Measurements from ENCODE around the gene SHANK3. TPM values are rescaled to one million over a fixed set of nuclear protein-coding genes. Genes with fewer than 3 reads are reported as not detected.

The SHANK3 gene
- total RNA-seq (10 to 100 TPM; 19.9 to 36.9 (median 24.7) TPM), polyA plus RNA-seq (10 to 100 TPM; 14.3 to 59.8 TPM)
- long read RNA-seq, donor 1, partial matches to known transcripts, result 4 of 81 reads
- long read RNA-seq, donor 1, other reads (novel, unspliced or antisense), result 77 of 81 reads
- long read RNA-seq, donor 2, partial matches to known transcripts, result 57 of 62 reads
- long read RNA-seq, donor 2, other reads (novel, unspliced or antisense), result 5 of 62 reads
- long read RNA-seq, donor 3, partial matches to known transcripts, result 0 of 29 reads
- long read RNA-seq, donor 3, other reads (novel, unspliced or antisense), result 29 of 29 reads

- H3K27ac ChIP-seq, result peak within 1 kb of the TSS; percentile 84 to 96 (median 92)
- H3K4me3 ChIP-seq, result peak within 1 kb of the TSS; percentile 53 to 81 (median 63)
- no peak for TF ChIP-seq CTCF (IDR thresholded peaks at IDR 0.05)
- H3K9me3 ChIP-seq, result no peaks in the 10 kb centered on the region
- peak; percentile 81 to 92 for DNase-seq
- 27 to 35% methylated on average over 23 of the region's 23 CpGs for WGBS, 2 donors
- peaks cover 0 to 52% (median 26%) of the 10 kb centered on the region in 9 donors for H3K4me1 ChIP-seq
- peaks cover 6 to 68% (median 39%) of the 10 kb centered on the region in 7 donors for H3K27me3 ChIP-seq
- peaks cover 0 to 23% (median 0%) of the 10 kb centered on the region in 9 donors for H3K36me3 ChIP-seq
- intact Hi-C loops (cut with DNase I), result loop anchor here in 4 of 10 donors (1.0 to 5.0 kb wide), 6 partner anchors 16 to 45 kb away; partner anchors contain the start of gene ARSA (in 4 of the 4)
- peak; percentile 70 to 91 (median 88) for ATAC-seq
These were observed at the start of gene SHANK3 for GRCh38 chr22:50672471-50673230. SHANK3 (plus strand) TSS chr22:50672823.

- no peak for ATAC-seq
- Histone ChIP-seq H3K4me1 (peaks cover 9 to 60% (median 52%) of the 10 kb centered on the region in 9 donors), H3K9me3 (no peaks in the 10 kb centered on the region), H3K27ac (no peak overlapping the region), H3K36me3 (peaks cover 0 to 18% (median 0%) of the 10 kb centered on the region in 9 donors), H3K4me3 (no peak overlapping the region), H3K27me3 (peaks cover 0 to 3% (median 0%) of the 10 kb centered on the region in 7 donors)
- intact Hi-C loops (cut with DNase I), result loop anchor here in 6 of 10 donors (5.0 kb wide), 9 partner anchors 47 to 382 kb away; partner anchors contain the start of genes CPT1B (in 3 of the 6), SCO2 (in 2 of the 6), SHANK3 (in 2 of the 6) and TYMP (in 2 of the 6)
- no peak for TF ChIP-seq CTCF (IDR thresholded peaks at IDR 0.05)
- WGBS, 2 donors, result 79 to 86% methylated on average over 16 of the region's 16 CpGs
- no peak for DNase-seq
These were observed 48.1 kb upstream of the SHANK3 start for GRCh38 chr22:50624347-50625130.

GRCh38 chr22:50625131-50625567 is 47.5 kb upstream of the SHANK3 start:
- ATAC-seq (no peak), DNase-seq (no peak)
- WGBS, 2 donors, result 88% methylated on average over 14 of the region's 14 CpGs
- Histone ChIP-seq H3K9me3 (no peaks in the 10 kb centered on the region), H3K27me3 (peaks cover 0 to 3% (median 0%) of the 10 kb centered on the region in 7 donors), H3K4me1 (peaks cover 7 to 59% (median 47%) of the 10 kb centered on the region in 9 donors), H3K27ac (no peak overlapping the region), H3K4me3 (no peak overlapping the region), H3K36me3 (peaks cover 0 to 18% (median 0%) of the 10 kb centered on the region in 9 donors)
- TF ChIP-seq CTCF (IDR thresholded peaks at IDR 0.05), result no peak
- intact Hi-C loops (cut with DNase I), result loop anchor here in 6 of 10 donors (5.0 kb wide), 5 partner anchors 47 to 87 kb away; partner anchors contain the start of gene SHANK3 (in 2 of the 6)

All from heart right ventricle (tissue), 16 donors.